Measurements from ENCODE around the gene KCTD11. TPM values are rescaled to one million over a fixed set of nuclear protein-coding genes. Genes with fewer than 3 reads are reported as not detected.

Gene KCTD11
- polyA plus RNA-seq, 3 donors = 3.4 to 5.6 (median 3.6) TPM

DNA sequence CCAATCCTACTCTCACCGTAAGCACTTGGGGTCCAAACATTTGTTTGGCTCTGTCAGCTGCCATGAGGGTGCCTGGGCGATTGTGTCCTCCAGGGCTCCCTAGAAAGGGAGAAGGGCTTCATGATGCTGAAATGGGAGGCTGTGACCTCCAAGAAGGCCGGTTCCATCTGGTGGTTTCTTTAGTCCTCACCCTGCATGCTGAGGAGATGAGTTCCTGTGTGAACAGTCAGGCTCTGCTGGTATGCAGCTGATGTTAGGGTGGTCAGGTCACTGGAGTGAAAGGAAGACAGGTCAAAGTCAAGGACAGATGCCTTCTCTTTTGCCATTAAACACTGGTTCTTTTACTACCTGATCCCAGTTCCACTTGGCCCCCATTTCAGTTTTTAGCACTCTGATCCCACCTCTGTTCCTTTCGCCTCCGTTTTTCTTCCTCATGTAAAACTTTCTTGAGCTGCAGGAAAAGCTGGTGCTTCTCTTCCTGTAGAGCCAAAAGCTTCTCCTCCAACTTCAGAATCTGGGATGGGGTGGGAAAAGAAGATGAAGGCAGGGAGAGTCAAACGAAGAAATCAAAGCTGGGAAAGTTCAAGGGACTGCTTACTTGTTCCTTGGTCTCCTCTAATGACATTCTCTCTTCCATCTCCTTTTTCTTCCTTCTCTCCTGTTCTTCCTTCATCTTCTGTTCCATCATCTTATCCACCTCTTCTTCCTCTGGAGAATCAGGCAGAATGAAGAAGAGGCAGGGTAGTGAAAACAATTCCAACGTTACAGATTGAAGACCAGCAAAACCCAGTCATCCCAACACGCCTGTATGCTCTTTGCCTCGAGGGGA is 37.9 kb upstream of the KCTD11 start:
- no peaks in the 10 kb centered on the region for H3K9me3 Mint-ChIP-seq
- H3K27ac Mint-ChIP-seq = peak overlapping the region; percentile 58 to 91 (median 84)
- peaks cover 45% of the 10 kb centered on the region for H3K4me1 Mint-ChIP-seq
- Histone ChIP-seq H3K79me2 (ENCODE audit: insufficient read depth, low read length) (peaks cover 58% of the 10 kb centered on the region), H3K4me2 (replicated peaks; ENCODE audit: extremely low read depth, low read length, poor library complexity, severe bottlenecking) (peak overlapping the region; percentile 97), H4K20me1 (ENCODE audit: insufficient read depth, low read length) (peaks cover 50% of the 10 kb centered on the region), H3K36me3 (replicated peaks in 1 of 2; ENCODE audit: control insufficient read depth in 1 of 2, insufficient read depth in 2 of 2, low read length in 2 of 2) (peaks cover 66 to 69% of the 10 kb centered on the region in 2 donors), H3K4me1 (ENCODE audit: control insufficient read depth in 1 of 2, insufficient read depth in 2 of 2, low read length in 2 of 2) (peaks cover 34 to 41% of the 10 kb centered on the region in 2 donors), H3K9ac (ENCODE audit: insufficient read depth, low read length, poor library complexity, severe bottlenecking) (peak overlapping the region; percentile 78), H2AFZ (ENCODE audit: insufficient read depth, low read depth, low read length, poor library complexity, severe bottlenecking) (peak overlapping the region; percentile 92), H3K9me3 (replicated peaks in 1 of 2; ENCODE audit: control insufficient read depth in 1 of 2, insufficient read depth in 1 of 2, low read length in 2 of 2) (no peaks in the 10 kb centered on the region), H3K27ac (ENCODE audit: low read depth in 1 of 2, low read length in 2 of 2) (peak overlapping the region; percentile 77 to 93), H3K4me3 (replicated peaks in 1 of 3; ENCODE audit: low read depth in 2 of 3, low read length in 3 of 3) (peak overlapping the region; percentile 77 to 91 (median 82)), H3K27me3 (ENCODE audit: control insufficient read depth in 2 of 2, insufficient read depth in 2 of 2, low read length in 2 of 2) (no peaks in the 10 kb centered on the region)
- H3K36me3 Mint-ChIP-seq = peaks cover 61 to 77% of the 10 kb centered on the region in 2 donors
- TF ChIP-seq, protein P1, sequence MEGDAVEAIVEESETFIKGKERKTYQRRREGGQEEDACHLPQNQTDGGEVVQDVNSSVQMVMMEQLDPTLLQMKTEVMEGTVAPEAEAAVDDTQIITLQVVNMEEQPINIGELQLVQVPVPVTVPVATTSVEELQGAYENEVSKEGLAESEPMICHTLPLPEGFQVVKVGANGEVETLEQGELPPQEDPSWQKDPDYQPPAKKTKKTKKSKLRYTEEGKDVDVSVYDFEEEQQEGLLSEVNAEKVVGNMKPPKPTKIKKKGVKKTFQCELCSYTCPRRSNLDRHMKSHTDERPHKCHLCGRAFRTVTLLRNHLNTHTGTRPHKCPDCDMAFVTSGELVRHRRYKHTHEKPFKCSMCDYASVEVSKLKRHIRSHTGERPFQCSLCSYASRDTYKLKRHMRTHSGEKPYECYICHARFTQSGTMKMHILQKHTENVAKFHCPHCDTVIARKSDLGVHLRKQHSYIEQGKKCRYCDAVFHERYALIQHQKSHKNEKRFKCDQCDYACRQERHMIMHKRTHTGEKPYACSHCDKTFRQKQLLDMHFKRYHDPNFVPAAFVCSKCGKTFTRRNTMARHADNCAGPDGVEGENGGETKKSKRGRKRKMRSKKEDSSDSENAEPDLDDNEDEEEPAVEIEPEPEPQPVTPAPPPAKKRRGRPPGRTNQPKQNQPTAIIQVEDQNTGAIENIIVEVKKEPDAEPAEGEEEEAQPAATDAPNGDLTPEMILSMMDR (IDR thresholded peaks at IDR 0.05) = no peak
- peak overlapping the region; percentile 77 to 85 for H3K4me3 Mint-ChIP-seq
- peaks cover 0 to 2% (median 0%) of the 10 kb centered on the region in 3 donors for H3K27me3 Mint-ChIP-seq (ENCODE audit: low read depth in 3 of 3)
- intact Hi-C loops (cut with micrococcal nuclease) = no loop called here
- WGBS (ENCODE audit: insufficient coverage) = 59% methylated on average over 3 of the region's 9 CpGs
- DNase-seq = peak in 1 of 3 donors; percentile 3

DNA sequence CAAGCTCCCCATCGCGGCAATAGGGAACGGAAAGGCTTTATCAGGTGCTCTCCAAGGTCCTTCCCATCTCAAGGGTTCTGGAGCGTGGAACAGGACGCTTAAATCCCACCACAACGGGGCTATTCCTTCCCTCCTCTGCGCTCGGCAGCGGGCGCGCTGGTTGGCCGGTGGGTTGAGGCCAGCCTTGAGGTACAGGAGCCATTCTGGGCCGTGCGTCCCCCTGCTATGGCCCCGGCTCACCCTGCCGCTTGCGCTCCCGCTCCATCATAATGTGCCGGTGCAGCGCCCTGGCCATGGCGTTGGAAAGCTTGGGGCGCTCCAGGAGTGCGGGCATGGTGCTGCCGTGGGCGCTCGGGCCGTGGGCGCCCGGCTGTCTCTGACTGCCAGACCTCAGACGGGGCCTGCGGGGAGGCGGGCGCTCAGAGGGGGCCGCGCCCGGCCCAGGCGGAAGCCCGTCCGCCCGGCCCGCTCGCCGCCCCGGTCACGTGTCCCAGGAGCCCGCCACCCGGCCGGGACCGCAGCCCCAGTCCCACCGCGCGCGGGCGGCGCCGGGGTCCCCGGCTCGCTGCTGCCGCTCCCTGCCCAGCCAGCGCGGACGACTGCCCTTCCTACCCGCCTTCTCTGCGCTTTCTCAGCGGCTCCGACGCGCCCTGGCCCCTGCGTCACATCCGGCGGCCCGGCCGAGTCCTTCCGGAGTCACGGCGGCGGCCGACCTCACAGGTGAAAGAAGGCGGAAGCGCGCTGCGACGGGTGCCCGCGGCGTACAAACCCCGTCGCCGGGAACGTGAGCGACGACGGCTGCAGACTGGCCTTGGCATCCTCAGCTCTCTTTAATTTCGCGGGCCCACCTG is 37.0 kb upstream of the KCTD11 start, which contains the start of gene GPS2:
TSS of gene GPS2 (minus strand) at position 642 of the 851 bp plus-strand sequence. CDS start at position 334, 308 bp downstream.
- Mint-ChIP-seq H3K27me3 (ENCODE audit: low read depth in 3 of 3) (peaks cover 0 to under 1% (median 0%) of the 10 kb centered on the region in 3 donors), H3K4me3 (peak within 1 kb of the TSS; percentile 77 to 85), H3K9me3 (no peaks in the 10 kb centered on the region), H3K4me1 (peaks cover 37% of the 10 kb centered on the region), H3K27ac (peak within 1 kb of the TSS; percentile 88 to 95 (median 91)), H3K36me3 (peaks cover 54 to 77% of the 10 kb centered on the region in 2 donors)
- H3K4me3 ChIP-seq (replicated peaks in 1 of 3; ENCODE audit: low read depth in 2 of 3, low read length in 3 of 3) = peak within 1 kb of the TSS; percentile 77 to 91 (median 82)
- peak within 1 kb of the TSS; percentile 97 for H3K4me2 ChIP-seq (replicated peaks; ENCODE audit: extremely low read depth, low read length, poor library complexity, severe bottlenecking)
- WGBS (ENCODE audit: insufficient coverage) = under 1% methylated on average over 95 of the region's 95 CpGs
- H3K9ac ChIP-seq (ENCODE audit: insufficient read depth, low read length, poor library complexity, severe bottlenecking) = peak within 1 kb of the TSS; percentile 78
- no peaks in the 10 kb centered on the region for H3K9me3 ChIP-seq (replicated peaks in 1 of 2; ENCODE audit: control insufficient read depth in 1 of 2, insufficient read depth in 1 of 2, low read length in 2 of 2)
- peak within 1 kb of the TSS; percentile 92 for H2AFZ ChIP-seq (ENCODE audit: insufficient read depth, low read depth, low read length, poor library complexity, severe bottlenecking)
- DNase-seq = peak; percentile 83 to 88 (median 88)
- H3K79me2 ChIP-seq (ENCODE audit: insufficient read depth, low read length) = peaks cover 50% of the 10 kb centered on the region
- TF ChIP-seq, protein P1 (IDR thresholded peaks at IDR 0.05) = no peak
- peaks cover 25 to 33% of the 10 kb centered on the region in 2 donors for H3K4me1 ChIP-seq (ENCODE audit: control insufficient read depth in 1 of 2, insufficient read depth in 2 of 2, low read length in 2 of 2)
- H3K27ac ChIP-seq (ENCODE audit: low read depth in 1 of 2, low read length in 2 of 2) = peak within 1 kb of the TSS; percentile 77 to 93
- peaks cover 60 to 65% of the 10 kb centered on the region in 2 donors for H3K36me3 ChIP-seq (replicated peaks in 1 of 2; ENCODE audit: control insufficient read depth in 1 of 2, insufficient read depth in 2 of 2, low read length in 2 of 2)
- no peaks in the 10 kb centered on the region for H3K27me3 ChIP-seq (ENCODE audit: control insufficient read depth in 2 of 2, insufficient read depth in 2 of 2, low read length in 2 of 2)
- H4K20me1 ChIP-seq (ENCODE audit: insufficient read depth, low read length) = peaks cover 41% of the 10 kb centered on the region
- intact Hi-C loops (cut with micrococcal nuclease) = no loop called here
